DOHH2 (cell line): ENCODE measurements around the gene TMEM63B.

Experiments
- H3F3A ChIP-seq: fragments of 200-600 bp; sonication (generic), shearing (Covaris generic); 2 replicates; pipeline ENCODE4 v1.6.0; 2016; ENCODE audit warnings: antibody characterized with exemption, mild to moderate bottlenecking; ENCODE audit not compliant: control insufficient read depth, insufficient read depth
- H3K27ac ChIP-seq: fragments of 200-600 bp; sonication (generic); 2 replicates; pipeline ENCODE4 v1.5.1; 2014; ENCODE audit warnings: low read depth, mild to moderate bottlenecking, low read length, moderate library complexity
- H3K27me3 ChIP-seq: fragments of 200-600 bp; sonication (generic); 2 replicates; pipeline ENCODE4 v1.6.1; 2014; ENCODE audit warnings: mild to moderate bottlenecking, low read length, mixed read lengths; ENCODE audit not compliant: control insufficient read depth
- H3K36me3 ChIP-seq: fragments of 200-600 bp; sonication (generic); 2 replicates; pipeline ENCODE4 v1.6.1; 2014; ENCODE audit warnings: mild to moderate bottlenecking, low read length, moderate library complexity, mixed read lengths; ENCODE audit not compliant: control insufficient read depth
- H3K4me1 ChIP-seq: fragments of 200-600 bp; sonication (generic); 2 replicates; pipeline ENCODE4 v1.6.1; 2014; ENCODE audit warnings: mild to moderate bottlenecking, low read length, mixed read lengths; ENCODE audit not compliant: control insufficient read depth
- H3K4me2 ChIP-seq: fragments of 200-600 bp; sonication (generic); 2 replicates; pipeline ENCODE4 v1.6.0; 2014; ENCODE audit warnings: mild to moderate bottlenecking, low read length, moderate library complexity
- H3K4me3 ChIP-seq: fragments of 200-600 bp; sonication (generic); 2 replicates; pipeline ENCODE4 v1.5.1; 2014; ENCODE audit warnings: mild to moderate bottlenecking, low read length, mixed read lengths
- H3K79me2 ChIP-seq: fragments of 200-600 bp; sonication (generic); 2 replicates; pipeline ENCODE4 v1.6.1; 2014; ENCODE audit warnings: mild to moderate bottlenecking, low read length, mixed read lengths; ENCODE audit not compliant: control insufficient read depth
- H3K9me2 ChIP-seq: fragments of 200-600 bp; sonication (generic); replicated peaks from 2 replicates; pipeline ENCODE4 v1.6.1; 2014; ENCODE audit warnings: mild to moderate bottlenecking, low read length, mixed read lengths; ENCODE audit not compliant: control insufficient read depth
- H3K9me3 ChIP-seq: fragments of 200-600 bp; sonication (generic); 2 replicates; pipeline ENCODE4 v1.6.1; 2014; ENCODE audit warnings: antibody characterized with exemption, low read length, mixed read lengths; ENCODE audit not compliant: control insufficient read depth, insufficient read depth
- H4K20me1 ChIP-seq: fragments of 200-600 bp; sonication (generic); 2 replicates; pipeline ENCODE4 v1.6.0; 2014; ENCODE audit warnings: low read depth, mild to moderate bottlenecking, antibody characterized with exemption, low read length, moderate library complexity; ENCODE audit not compliant: control insufficient read depth, insufficient read depth
- CTCF ChIP-seq: fragments of 200-600 bp; sonication (generic); IDR thresholded peaks from one replicate; pipeline ENCODE4 v1.5.1; 2014; ENCODE audit warnings: antibody characterized with exemption, mild to moderate bottlenecking, low read depth, low read length; ENCODE audit not compliant: poor library complexity, severe bottlenecking
- EZH2phosphoT487 ChIP-seq: fragments of 200-600 bp; sonication (generic); IDR thresholded peaks from 2 replicates; pipeline ENCODE4 v1.6.1; 2017; ENCODE audit warnings: borderline replicate concordance, mild to moderate bottlenecking, antibody characterized with exemption, low read length, moderate library complexity, mixed read lengths

Gene TMEM63B

GRCh38 chr6:44108471-44108870 lies 18.9 kb upstream of the TMEM63B start:
- H3K27me3 ChIP-seq: no peaks in the 10 kb centered on the region
- no peak overlapping the region for H3K4me2 ChIP-seq
- peaks cover 7% of the 10 kb centered on the region for H3K79me2 ChIP-seq
- H3K36me3 ChIP-seq: peaks cover 88% of the 10 kb centered on the region
- TF ChIP-seq CTCF: no peak
- TF ChIP-seq EZH2phosphoT487: no peak
- H3K9me3 ChIP-seq: no peaks in the 10 kb centered on the region
- H3F3A ChIP-seq: no peaks in the 10 kb centered on the region
- no peak overlapping the region for H3K4me3 ChIP-seq
- no peaks in the 10 kb centered on the region for H3K9me2 ChIP-seq
- H3K27ac ChIP-seq: no peak overlapping the region
- H4K20me1 ChIP-seq: peaks cover 4% of the 10 kb centered on the region
- H3K4me1 ChIP-seq: peaks cover 5% of the 10 kb centered on the region; the same call in 1 of the 2 replicates

- Histone ChIP-seq H3K4me2 (no peak overlapping the region), H3K9me3 (no peaks in the 10 kb centered on the region), H3K79me2 (peaks cover 7% of the 10 kb centered on the region), H3K27me3 (no peaks in the 10 kb centered on the region), H3K9me2 (no peaks in the 10 kb centered on the region), H3F3A (no peaks in the 10 kb centered on the region), H3K4me3 (no peak overlapping the region), H3K36me3 (peaks cover 88% of the 10 kb centered on the region), H3K4me1 (peaks cover 5% of the 10 kb centered on the region; the same call in 1 of the 2 replicates), H3K27ac (no peak overlapping the region), H4K20me1 (peaks cover 4% of the 10 kb centered on the region)
- no peak for TF ChIP-seq CTCF
- TF ChIP-seq EZH2phosphoT487: no peak
These were observed 18.1 kb upstream of the TMEM63B start for GRCh38 chr6:44109212-44109611.

- Histone ChIP-seq H3K27me3 (no peaks in the 10 kb centered on the region), H3K9me2 (no peaks in the 10 kb centered on the region), H3K36me3 (peaks cover 86% of the 10 kb centered on the region), H3K27ac (no peak overlapping the region), H3K4me1 (peaks cover 5% of the 10 kb centered on the region; the same call in 1 of the 2 replicates), H3K4me3 (no peak overlapping the region), H3K4me2 (no peak overlapping the region), H3F3A (no peaks in the 10 kb centered on the region), H3K9me3 (no peaks in the 10 kb centered on the region), H3K79me2 (peaks cover 10% of the 10 kb centered on the region), H4K20me1 (peaks cover 4% of the 10 kb centered on the region)
- TF ChIP-seq EZH2phosphoT487 (no peak), CTCF (no peak)
These were observed 17.2 kb upstream of the TMEM63B start for GRCh38 chr6:44110005-44110676.
